OCI-M1 (cell line): ENCODE data around the gene TAF3.

Experiments
- DNase-seq: peaks from one replicate; lab custom pipeline; 2025; lab: John Stamatoyannopoulos, UW

The TAF3 gene

DNA sequence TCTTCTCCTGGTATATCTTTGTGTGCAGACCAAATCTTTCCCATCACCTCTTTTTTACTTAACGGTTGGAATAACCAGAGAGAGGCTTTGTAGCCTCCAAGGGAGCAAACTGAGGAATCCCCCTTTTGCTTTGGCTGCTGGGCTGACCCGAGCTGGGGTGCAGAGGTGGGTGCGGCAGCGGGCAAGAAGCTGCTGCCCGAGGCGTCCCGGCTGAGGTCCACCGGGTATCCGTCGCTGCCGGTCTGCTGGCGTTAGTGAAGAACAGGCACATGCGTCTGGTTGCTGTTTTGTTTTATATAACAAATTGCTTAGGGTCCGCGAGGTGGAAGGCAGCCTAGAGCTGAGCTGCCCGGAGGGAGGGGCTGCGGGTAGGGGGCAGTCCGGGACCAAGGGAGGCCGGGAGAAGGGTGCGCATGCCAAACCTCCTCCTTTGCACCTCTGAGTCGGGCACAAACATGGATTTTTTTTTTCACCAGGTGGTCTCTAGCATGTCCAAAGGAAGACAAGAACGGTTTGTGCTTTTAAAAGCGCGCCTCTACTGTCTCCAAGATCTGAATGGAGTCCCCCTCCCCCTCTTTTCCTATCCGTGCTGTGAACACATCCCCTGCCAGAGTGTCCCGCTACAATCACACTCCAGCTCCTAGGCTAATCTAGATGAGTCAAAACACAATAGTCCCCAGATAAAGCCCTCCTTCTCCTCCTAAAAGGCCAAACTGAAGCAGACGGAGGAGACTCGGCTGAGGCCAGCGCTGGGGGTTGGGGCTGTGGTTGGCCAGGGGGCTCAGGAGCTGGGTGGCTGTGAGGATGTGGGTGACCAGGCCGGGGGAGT lies 229.4 kb downstream of the TAF3 start:
- no peak for DNase-seq

DNA sequence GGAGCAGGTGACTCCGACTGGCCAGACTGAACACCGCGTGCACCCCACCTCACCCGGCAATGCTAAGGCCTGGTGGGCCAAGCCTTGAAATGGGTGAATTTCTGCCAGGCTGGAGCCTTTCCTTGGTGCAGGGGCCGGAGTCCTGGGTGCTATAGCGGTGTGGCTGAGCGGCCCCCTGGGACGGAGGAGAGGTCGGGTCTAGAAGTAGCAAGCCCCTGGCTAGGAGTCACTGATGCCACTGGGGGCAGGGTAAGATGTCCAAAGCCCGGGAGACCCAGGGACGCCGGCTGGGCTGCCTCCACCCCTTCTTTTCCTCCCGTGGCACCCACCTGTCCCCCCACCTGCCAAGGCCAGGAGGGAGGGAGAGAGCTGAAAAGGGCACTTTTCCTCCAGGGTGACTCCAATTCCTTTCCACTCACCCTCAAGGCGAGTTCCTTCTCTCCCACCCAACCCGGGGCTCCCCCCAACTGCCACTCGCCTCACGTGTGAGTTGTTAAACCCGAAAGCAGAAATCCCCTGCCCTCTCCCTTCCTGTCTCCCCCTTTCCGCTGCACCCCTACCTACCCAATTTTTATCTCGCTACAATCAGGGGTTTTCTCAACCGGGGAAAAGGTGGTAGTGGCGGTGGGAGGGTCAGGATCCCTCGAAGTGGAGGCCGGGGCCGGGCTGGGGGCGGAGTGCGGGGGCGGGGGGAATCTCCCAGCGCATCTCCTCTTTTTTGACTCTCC lies 230.1 kb downstream of the TAF3 start:
- no peak for DNase-seq

DNA sequence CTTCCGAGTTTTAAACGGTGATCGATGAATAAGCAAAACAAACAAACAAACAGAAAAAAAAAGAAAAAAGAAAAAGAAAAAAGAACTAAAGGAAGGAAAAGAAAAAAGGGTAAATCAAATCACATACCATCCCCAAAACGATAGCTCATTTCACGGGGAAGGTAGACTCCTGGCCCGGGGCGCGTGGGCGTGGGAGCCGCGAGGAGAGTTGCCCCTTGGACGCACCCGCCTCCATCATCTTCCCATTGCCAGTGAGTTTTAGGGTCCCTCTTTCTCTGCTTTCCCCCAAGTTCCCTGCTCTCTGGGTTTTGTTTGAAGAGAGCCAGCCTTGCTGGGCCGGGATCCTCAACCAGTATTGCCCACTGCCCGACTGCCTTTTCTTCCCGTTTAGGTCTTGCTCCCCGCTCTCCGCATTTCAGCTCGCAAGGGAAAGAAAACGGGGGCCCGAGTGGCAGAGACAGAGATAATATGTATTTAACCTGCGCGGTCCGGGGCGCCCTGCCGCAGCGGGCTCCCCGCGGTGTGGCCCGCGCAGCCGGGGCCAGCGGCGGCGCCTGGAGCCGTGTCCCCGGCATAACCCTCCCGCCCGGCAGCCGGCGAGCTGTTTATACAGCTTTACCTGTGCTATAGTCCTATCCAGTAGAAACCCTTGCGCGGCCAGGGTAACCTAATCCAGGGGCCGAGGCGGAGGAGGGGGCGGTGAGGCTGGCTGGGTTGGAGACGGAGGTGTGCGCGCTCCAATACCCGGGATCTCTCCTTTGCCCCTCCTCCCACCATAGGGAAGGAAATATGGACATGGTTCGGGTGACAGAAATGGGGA lies 230.9 kb downstream of the TAF3 start:
- DNase-seq, result no peak

DNA sequence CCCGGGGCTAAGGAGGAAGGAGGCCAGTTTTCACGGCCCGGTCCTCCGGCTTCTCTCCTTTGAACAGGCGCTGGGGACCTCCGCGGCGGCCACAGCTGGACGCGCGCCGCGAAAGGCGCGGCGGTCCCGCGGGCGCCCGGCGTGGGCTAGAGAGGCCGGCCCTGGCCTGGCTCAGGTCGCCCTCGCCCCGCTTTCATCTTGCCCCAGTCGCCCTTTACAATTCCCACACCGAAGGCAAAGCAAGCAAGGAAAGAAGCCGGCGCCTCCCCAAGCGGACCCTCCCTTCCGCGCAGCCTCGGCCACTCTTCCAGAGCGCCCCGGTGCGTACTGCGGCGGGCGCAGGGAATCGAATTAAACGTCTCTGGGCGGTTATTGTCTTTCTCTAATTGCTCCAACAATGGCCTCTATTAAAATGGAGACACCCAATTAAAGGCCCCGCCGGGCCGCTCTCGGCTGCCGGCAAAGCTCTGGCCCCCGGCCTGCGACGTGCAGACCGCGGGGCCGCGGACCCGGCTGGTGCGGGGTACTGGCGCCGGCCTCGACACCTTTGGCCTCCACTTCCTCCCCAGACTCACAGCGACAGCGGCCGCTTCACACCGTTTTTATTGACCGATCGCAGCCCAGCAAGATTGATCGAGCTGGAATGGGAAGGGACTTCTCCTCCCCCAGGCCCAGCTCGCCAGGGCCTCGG lies 231.7 kb downstream of the TAF3 start:
- DNase-seq, result no peak

DNA sequence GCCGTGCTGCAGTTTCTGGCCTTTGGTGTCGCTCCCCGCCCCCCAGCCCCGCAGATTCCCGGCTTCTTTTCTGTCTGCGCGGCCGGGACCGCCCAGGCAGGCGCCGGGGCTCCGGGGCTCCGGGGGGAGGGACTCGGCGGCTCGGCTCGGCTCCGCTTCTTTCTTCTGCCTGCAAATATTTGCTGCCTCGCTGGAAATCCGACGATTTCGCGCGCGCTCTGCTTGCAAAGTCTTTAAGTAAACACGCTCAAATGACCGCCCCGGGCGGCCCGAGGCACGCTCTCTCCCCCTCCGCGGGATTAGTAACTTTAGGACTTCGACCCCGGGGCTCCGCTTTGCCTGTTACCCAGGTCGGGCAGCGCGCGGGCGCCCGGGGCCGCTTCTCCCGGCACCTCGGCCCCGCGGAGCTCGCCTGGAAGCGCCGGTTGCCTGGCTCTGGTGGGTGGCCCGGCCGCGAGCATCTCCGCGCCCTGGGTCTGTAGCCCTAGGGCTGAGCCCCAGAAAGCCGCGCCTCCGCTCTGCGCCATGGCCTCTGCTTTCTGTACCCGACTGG lies 232.3 kb downstream of the TAF3 start:
- DNase-seq, result no peak

DNA sequence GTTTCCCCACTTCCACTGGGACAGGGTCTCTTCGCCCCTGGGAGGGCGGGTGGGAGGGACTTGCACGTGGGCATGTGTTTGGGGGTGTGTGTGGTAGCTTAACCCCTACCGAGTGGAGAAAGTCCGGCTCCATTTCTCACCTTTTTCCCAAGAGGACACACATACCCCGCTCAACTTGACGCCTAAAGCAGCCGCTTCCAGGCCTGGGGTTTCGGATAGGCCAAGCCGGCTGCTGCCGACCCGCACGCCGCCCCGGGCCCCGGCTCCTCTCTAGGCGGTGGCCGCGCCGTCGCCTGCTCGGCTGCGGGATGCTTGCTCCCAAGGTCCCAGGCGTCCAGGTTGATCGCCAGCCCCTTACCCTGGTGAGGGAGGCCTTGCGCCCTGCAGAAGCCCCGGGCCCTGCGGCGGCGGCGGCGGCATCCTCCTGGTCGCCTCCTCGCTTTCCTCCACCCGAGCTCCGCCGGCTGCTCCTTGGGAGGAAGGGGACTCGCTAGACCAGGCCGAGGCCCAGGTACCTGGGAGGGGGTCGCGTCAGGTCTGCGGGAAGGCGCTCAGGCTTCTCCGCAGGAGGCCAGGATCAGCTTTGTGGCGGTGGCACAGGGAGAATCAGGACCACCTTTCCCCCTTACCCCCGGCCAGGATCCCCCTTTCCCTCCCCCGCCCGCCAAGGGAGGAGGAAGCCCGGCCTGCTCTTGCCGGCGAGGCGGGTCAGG lies 233.0 kb downstream of the TAF3 start:
- no peak for DNase-seq

DNA sequence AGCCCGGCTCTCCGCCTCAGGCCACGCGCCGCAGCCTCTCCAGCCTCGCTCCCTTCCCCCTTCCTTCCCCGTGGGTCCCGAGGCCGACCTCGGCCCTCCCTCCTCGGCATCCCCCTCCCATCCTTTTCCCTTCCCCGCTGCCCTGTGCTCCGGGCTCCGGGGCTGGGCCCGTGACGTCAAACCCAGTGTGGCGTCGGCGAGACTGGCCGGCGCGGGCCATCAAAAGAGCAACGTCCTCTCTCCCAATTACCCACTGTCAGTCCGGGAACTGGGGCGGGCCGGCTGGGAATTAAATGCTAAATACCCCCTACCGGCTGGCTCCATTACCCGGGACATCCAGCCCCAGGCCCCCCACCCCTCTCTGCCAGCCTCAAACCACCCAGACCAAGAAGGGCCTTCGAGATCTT lies 233.5 kb downstream of the TAF3 start:
- no peak for DNase-seq

DNA sequence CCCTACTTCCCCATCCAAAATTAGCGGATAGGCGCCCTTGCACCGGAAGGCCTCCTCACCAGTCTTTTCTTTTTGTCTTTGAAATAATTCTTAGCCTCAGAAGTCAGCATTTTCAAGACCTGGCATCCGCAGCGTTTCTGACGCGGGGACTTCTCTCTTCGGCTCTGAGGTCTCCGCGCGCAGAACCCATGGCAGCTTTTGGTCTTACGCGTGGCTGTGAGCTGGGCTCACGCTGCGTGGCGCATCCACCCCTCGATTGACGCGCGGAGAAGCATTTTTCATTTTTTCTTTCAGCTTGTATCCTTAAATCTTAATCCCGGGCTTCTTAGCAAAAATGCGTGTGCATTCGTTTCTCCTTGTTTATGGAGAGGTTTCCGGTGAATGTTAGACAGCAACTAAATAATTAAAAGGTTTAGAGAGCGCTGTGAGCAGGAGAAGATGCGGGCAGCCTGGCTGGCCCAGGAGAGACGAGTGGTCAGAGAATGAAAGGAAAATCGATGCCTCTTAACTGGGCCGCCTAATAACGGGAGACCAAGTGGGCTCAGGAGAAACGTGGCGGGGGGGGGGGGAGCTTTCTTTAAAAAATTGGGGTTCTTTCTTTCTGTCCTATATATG lies 234.1 kb downstream of the TAF3 start:
- no peak for DNase-seq

DNA sequence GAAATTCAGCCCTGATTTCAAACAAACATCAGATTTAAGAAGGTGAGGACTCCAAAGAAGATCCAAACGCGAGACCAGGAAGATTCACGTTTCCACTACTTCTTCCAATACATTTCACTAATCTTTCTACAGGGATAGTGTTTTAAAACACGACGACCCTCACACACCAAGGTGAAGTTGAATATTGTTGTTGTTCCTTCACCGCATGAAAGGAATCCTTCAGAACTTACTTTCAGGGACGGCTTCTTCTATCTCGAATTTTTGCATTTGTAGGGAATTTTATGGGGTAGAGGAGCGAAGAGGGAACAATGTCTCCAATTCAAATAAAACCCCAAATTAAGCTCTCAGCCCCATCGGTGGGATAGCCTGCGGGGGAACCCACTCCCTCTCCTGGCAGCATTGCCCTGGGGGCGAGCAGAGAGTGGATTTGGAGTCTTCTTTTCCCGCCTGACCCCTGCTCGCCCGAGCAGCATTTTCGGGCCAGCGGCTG lies 234.7 kb downstream of the TAF3 start:
- DNase-seq, result no peak

DNA sequence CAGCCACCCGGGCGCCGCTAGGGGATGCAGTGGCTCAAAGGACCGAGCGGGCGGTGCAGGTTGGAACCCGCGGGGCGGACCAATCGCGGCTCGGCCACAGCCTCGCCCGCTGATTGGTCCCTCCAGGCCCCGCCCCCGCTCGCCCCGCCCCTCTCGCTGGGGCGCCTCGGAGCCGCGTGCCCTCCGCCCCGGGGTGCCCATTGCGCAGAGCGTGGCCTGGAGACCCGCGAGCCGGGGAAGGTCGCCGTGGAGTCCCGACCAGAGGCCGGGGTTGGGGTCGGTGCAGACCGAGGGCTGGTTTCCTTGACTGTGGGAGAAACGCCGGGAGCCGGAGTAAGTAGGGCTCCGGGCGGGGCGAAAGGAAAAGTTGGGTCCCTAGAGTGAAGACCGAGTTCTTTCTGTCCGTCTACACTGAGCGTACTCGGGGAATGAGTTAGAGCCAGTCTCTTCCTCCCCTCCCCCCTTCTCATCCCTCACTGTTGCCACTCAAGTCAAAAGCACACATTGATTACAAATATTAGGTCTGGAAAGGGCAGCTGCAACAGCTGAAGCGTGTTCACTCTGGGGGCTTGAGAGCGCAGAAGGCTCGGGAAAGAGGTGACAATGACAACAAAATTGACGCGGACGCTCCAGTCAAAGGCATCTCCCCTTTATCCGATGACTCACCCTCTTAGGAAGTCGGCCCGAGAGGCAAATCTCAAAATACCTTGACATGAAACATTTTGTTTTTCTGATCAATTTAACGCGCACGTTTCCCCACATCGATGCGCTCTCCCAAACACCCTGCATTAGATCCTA lies 235.3 kb downstream of the TAF3 start:
- DNase-seq, result peak; percentile 93

DNA sequence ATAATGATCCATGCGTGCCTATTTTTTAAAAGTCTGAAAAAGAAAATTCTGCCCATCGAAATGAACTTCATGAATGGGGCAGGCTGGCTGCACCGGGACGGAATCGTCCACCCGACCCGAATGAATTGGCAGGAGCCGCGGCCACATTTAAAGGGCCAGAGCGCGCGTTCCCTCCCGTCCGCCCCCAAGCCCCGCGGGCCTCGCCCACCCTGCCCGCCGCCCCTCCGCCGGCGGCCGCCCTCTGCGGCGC lies 235.9 kb downstream of the TAF3 start:
- DNase-seq, result no peak

DNA sequence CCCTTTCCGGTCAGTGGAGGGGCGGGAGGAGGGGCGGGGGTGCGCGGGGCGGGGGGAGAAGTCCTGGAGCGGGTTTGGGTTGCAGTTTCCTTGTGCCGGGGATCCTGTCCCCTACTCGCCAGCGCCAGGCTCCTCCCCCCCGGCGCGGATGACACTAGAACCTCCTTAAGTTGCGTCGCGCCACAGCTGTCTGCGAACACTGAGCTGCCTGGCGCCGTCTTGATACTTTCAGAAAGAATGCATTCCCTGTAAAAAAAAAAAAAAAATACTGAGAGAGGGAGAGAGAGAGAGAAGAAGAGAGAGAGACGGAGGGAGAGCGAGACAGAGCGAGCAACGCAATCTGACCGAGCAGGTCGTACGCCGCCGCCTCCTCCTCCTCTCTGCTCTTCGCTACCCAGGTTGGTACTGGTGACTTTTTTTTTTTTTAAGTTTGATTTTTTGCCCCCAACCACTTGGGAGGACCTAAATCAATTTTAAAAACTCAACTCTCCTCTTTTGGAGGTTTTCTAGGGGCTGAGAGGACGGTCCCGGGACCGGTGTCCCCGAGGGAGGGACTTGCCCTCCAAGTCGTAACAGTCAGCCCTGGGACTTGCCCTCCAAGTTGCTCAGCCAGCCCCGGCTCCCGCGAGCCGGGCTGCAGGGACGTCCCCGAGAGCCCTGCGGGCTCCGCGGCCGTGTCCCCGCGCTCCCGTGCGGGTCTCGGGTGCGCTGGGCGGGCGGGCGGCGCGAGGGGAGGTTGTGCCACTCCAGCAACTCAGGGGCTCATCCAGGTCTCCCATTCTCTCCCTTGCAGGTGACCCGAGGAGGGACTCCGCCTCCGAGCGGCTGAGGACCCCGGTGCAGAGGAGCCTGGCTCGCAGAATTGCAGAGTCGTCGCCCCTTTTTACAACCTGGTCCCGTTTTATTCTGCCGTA lies 236.4 kb downstream of the TAF3 start, which contains the start of gene GATA3:
Gene GATA3, plus strand, starts transcription at position 195 of the 914 bp plus-strand sequence. CDS start 968 bp downstream, outside the sequence.
- no peak for DNase-seq

DNA sequence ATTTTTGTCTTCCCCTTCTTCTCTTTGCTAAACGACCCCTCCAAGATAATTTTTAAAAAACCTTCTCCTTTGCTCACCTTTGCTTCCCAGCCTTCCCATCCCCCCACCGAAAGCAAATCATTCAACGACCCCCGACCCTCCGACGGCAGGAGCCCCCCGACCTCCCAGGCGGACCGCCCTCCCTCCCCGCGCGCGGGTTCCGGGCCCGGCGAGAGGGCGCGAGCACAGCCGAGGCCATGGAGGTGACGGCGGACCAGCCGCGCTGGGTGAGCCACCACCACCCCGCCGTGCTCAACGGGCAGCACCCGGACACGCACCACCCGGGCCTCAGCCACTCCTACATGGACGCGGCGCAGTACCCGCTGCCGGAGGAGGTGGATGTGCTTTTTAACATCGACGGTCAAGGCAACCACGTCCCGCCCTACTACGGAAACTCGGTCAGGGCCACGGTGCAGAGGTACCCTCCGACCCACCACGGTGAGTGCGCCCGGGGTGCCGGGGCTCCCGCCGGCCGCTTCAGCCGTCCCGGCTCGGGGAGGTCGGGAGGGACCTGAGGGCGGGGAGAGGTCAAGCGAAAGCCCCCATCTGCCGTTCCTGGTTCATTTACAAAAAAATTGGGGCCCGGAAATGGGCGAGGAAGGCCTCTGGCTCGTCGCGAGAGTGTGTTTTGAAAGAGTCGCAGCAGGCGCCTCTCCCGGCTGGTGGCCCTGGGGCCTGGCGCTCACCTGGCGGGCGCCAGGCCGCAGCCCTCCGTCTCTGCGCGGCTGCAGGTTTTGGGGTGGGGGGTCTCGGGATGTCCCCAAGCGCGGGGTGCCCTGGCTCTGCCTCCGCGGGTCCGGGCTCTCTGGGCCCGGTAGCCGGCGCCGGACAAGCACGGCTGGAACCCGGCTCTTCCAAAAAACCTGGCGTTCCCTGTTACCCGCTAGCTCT lies 237.4 kb downstream of the TAF3 start:
- DNase-seq, result no peak

DNA sequence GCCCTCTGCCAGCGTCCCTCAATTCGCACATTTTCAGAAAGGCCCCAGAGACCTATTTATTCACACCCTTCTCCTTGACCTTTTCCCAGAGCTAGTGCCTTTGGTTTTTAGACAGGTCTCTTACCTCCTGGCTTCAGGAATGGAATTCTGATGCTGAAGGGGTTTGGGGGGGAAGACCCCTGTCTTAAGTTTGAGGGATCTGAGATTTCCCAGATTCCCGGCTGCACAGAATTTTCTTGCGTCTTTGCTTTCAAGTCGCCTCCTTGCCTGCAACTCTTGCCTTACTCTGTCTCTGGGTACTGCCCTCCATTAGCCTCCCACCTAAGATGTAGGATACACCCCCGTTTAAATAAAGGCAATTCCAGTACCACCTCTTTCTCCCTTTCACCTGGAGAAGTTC lies 238.1 kb downstream of the TAF3 start:
- DNase-seq, result no peak

DNA sequence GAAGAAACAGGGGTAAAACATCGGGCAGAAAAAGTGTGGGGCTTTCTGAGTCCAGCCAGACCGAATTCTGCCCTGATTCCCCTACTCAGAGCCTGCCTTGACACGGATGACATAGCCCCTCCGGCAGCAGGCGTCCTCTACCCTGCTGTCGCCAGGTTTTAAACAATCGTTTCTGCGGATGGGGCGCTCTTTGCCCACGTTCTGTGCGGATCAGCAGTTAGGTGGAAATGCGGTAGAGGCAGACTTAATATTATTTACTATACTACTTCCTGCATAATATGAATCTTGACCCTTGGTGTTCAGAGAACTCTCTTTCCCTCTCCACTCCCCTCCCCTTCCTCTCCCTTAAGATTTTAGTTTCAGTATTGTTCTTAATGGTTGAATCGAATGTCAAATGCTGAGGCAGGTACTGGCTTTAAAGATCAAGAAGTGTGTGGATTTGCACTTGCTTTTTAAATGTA lies 238.6 kb downstream of the TAF3 start:
- DNase-seq, result no peak

DNA sequence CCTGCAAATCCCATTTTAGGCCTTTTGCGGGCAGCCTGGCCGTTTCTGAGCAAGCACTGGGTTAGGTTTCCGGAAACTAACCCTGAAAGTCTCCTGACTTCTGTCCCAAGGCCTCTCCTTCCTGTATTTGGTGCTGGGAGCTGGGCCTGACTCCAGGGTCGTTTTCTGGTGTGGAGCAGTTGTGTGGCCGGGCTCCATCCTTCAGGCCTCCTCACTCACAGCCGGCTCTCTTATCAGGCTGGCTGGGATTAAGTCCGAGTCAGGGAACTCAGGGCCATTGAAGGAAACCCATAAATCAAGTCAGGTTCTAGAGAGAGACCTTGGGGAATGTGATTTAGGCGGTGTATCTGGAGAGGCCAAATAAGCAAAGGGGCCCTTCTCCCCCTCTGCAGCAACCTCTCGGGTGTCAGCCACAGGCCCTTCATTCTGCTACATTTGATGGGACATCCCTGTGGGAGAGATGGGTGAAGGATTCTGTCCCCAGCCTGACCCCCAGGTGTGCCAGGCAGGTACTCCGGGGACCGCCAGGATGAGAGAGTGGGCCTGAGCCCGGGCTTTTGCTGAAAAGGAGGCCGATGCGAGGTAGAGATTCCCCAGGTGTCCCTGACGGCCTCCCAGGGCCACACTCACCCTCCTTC lies 239.4 kb downstream of the TAF3 start:
- no peak for DNase-seq
